AG20443 (cell line): ENCODE measurements around the gene CT47A1.
"Not testable (repeated sequence)": the region's sequence is repeated elsewhere in the genome, so short reads cannot be mapped to it uniquely, and the experiment has no call there.

ENCODE experiments used
- DNase-seq: peaks from one replicate; pipeline ENCODE4 v3.0.0; 2012; ENCODE audit warnings: low spot score, mixed read lengths

Gene CT47A1

DNA sequence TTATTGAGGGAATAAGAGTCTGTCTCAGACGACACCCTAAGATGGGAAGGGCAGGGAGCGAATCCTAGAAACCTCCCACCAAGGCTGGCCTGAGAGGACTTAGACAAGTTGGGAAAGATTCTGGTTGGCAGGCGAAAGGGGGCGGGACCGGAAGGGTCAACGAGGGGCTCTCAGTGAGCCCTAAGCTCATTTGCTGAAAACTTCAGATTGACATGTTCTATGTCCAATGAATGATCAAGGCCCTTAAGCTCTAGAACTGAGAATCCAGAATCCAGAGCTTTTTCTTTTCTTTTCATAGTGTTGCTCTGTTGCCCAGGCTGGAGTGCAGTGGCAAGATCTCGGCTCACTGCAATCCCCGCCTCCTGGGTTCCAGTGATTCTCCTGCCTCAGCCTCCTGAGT, at the start of gene CT47A1:
Gene CT47A1 (minus strand): TSS at position 101 of the 400 bp plus-strand sequence. CDS start 231 bp downstream, outside the sequence.
- not testable (repeated sequence) for DNase-seq

DNA sequence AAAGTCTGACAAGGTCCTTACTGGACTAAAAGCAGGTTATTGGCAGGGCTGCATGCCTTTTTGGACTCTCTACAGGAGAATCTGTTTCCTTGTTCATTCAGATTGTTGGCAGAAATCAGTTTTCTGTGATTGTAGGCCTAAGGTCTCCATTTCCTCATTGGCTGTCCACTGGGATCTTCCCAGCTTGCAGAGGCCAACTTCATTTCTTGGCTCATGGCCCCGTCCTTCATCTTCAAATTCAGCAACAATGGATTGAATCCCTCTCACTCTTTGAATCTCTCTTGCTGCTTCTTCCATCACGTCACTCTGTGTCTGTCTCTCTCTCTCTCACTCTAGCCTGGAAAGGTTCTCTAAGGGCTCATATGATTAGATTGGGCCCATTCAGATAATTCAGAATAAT, 47.0 kb upstream of the CT47A1 start:
- no peak for DNase-seq

DNA sequence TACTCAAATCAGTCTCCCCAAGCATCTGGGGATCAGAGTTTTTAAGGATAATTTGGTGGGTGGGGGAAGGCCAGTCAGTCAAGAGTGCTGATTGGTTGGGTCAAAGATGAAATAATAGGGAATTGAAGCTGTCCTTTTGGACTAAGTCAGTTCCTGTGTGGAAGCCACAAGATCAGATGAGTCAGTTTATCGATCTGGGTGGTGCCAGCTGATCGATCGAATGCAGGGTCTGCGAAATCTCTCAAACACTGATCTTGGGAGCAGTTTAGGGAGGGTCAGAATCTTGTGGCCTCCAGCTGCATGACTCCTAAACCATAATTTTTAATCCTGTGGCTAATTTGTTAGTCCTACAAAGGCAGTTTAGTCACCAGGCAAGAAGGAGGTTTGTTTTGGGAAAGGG, 44.5 kb upstream of the CT47A1 start:
- DNase-seq: no peak

DNA sequence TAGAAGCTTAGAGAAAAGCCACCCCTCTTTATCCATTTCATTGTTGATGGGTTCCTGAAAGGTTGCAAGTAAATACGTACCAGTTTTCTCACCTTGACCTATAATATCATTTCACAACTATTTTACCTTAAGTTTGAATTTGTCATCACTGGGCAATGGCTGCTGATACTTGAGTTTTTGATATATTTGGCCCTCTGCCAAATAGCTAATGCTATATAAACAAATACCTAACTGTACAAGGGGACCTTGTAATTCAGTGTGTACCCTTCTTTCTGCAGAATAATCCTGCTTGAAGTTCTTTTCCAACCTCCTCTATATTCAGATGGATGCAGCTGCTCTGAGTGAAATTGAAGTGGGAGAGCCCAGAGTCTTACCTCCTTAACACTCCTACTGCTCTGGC, 42.9 kb upstream of the CT47A1 start:
- DNase-seq: no peak

DNA sequence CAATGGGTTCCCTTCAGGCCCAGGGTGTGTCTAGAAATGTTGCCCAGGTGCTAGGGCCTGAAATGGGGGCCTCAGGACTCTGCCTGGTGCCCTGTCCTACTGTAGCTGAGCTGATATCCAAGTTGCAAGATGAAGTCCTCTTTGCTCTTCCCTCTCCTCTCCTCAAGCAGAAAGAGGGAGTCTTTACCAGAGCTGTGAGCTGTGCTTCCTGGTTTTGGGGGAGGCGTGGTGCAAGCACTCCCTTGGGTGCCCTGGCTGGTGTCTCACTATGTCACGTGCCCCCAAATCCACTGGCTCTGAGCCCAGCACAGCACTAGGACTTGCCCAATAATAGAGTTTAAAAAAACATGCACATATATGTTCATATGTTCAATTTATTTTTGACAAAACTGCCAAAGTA, 29.3 kb upstream of the CT47A1 start:
- DNase-seq: no peak

DNA sequence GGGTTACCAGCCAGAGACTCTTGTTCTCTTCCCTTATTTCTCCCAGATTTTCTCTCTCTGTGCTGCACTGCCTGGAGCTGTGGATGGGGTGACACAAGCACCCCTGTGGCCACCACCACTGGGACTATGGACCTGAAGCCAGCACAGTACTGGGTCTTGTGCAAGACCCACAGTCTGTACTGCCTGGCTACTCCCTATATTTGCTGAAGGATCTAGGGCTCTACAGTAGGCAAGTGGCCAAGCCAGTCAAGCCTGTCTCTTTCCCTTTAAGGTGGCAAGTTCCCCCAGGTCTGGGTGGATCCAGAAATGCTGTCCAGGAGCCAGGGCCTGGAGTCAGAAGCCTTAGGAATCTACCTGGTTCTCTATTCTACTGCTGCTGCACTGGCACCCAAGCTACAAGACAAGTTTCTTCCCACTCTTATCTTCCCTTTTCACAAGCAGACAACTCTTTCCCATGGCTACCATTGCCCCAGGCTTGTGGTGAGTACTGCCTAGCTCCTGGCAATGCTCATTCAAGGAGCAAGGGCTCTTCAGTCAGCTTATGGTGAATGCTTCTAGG, 28.4 kb upstream of the CT47A1 start:
- no peak for DNase-seq

DNA sequence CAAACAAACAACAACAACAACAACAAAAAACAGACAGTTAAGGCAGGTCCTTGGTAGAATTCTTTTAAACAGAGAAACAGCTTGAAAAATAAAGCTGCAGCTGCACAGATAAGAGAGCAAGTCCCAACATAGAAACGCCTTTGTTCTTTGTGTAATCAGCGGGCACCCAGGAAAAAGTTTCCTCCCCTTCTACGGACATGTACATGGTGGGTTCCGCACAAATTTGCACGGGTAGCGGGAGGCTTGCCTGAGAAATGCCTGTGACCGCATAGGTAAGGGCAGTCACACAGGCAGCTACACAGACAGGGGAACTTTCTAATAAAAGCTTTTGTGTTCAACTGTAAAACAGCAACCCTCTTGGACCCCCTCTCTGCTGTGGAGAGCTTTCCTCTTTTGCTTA, 25.7 kb upstream of the CT47A1 start:
- no peak for DNase-seq

DNA sequence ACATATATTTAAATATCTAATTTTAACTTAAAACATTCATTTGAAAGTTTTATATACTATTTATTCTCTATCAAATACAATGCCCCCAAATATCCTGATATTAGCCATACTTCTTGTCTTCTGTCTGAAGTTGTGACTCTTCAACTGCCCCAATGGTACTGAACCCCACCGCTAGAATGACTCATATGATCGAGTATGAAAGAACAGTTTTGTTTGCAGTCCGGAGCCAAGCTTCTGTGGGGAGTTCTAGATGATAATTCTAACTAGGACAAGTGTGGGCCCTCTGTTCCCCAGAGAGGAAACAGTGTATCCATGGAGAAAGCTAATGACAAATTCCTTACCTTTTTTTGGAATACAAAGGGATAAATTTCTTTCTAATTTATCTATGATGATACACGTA, 24.7 kb upstream of the CT47A1 start:
- DNase-seq: no peak

DNA sequence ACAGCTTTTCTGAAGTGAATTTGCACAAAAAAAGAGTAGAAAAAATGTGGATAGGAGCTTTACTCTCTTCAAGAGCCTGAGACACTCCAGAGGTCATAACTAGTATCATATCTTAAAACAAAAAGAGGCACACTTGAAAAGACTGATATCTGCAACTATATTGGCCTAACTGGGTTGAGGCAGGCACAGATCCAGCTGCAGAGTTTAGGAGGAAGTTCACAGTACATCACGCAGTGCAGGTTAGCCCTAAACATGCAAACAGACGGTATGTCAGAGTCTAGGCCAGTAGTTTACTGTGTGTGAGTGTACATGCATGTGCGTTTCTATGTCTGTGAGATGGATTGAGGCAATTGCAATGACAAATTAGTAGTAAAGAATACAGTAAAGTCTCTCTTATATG, 24.2 kb upstream of the CT47A1 start:
- DNase-seq: no peak

DNA sequence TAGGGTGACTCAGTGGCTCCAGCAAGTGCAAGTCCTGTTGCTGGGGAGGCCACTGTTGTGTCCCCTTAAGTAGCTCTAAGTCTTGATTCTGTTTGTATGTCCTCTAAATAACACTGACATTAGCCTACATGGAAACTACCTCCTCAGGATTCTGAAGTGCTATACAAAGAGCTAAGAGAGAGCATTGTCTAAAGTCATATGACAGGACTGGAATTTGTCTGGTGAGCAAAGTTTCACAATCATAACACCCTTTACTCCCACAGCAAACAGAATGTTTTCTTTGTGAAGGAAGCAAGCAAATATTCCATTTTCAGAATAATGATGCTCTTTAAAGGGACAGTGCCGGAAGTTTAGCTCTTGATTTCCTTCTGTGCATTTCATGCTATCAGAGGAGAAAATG, 23.4 kb upstream of the CT47A1 start:
- DNase-seq: no peak

DNA sequence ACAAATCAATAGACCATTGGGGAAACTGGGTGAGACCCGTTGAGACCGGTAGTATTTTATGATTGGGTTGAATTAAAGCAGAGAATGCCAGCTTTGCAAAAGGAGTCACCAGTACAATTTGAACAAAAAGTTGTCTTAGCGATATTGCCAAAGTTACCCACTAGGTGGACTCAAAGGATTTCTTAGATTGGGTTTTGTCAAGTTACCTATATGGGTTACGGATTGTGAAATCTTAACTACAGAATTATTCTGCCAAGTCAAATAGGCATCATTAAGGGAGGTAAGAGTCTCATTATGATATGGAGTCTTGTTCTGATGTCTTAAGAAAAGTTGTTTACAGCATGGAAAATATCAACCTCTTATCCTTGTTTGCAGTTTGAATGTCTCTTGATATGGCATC, 15.0 kb upstream of the CT47A1 start:
- DNase-seq: no peak

DNA sequence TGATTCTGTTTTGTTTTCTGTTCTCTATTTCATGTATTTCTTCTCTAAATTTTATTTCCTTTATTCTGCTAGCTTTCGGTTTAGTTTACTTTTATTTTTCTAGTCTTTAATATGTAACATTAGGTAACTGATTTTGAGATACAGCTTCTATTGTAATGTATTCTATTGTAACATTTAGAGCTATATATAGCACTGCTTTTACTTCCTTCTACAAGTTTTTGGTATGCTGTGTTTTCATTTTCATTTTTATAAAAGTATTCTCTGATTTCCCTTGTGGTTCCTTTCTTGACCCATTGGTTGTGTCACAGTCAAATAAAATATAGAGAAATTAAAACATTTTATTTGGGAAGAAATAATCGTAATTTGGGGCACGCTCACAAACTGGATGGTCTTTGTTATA, 13.9 kb upstream of the CT47A1 start:
- no peak for DNase-seq

DNA sequence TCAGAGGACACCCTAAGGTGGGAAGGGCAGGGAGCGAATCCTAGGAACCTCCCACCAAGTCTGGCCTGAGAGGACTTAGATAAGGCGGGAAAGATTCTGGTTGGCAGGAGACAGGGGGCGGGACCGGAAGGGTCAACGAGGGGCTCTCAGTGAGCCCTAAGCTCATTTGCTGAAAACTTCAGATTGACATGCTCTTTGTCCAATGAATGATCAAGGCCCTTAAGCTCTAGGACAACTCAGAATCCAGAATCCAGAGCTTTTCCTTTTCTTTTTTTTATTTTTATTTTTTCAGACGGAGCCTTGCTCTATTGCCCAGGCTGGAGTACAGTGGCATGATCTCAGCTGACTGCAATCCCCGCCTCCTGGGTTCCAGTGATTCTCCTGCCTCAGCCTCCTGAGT, 29.1 kb downstream of the CT47A1 start, which contains the start of gene CT47A7:
Gene CT47A7 (minus strand): TSS at position 101 of the 400 bp plus-strand sequence. CDS start 255 bp downstream, outside the sequence.
- not testable (repeated sequence) for DNase-seq
